ENCODE results near the gene TPRG1.

TPRG1 gene

DNA sequence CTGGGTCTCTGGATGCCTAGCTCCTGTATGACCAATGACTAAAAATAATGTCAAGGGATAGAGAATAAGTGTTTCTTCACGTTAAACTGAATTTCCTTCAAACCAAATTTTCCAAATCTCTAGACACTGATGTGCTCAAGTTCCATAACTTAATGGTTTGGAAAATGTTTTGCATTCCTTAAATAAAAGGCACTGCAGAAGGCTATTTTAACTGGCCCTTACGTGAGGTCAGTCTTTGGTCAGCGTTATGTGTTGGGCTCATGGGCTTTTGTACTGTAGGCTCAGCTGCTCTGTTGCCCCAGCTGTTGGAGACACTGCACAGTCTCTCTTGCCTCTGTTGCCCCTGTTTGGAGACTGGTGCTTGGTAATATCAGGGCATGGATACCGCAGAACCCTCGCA lies 188.5 kb downstream of the TPRG1 start:
- Histone ChIP-seq H3K27me3 (ENCODE audit: control insufficient read depth, insufficient read depth, low read length) (no peaks in the 10 kb centered on the region), H3K36me3 (ENCODE audit: control insufficient read depth, insufficient read depth, low read length) (no peaks in the 10 kb centered on the region), H3K27ac (no peak overlapping the region), H3K9me3 (ENCODE audit: control insufficient read depth, low read length) (no peaks in the 10 kb centered on the region), H2AFZ (no peak overlapping the region), H3K9ac (no peak overlapping the region), H3K4me2 (ENCODE audit: low read length) (no peak overlapping the region), H3K4me3 (ENCODE audit: low read depth, low read length) (no peak overlapping the region), H3K4me1 (no peaks in the 10 kb centered on the region), H3K79me2 (no peaks in the 10 kb centered on the region)
- TF ChIP-seq, protein P1, sequence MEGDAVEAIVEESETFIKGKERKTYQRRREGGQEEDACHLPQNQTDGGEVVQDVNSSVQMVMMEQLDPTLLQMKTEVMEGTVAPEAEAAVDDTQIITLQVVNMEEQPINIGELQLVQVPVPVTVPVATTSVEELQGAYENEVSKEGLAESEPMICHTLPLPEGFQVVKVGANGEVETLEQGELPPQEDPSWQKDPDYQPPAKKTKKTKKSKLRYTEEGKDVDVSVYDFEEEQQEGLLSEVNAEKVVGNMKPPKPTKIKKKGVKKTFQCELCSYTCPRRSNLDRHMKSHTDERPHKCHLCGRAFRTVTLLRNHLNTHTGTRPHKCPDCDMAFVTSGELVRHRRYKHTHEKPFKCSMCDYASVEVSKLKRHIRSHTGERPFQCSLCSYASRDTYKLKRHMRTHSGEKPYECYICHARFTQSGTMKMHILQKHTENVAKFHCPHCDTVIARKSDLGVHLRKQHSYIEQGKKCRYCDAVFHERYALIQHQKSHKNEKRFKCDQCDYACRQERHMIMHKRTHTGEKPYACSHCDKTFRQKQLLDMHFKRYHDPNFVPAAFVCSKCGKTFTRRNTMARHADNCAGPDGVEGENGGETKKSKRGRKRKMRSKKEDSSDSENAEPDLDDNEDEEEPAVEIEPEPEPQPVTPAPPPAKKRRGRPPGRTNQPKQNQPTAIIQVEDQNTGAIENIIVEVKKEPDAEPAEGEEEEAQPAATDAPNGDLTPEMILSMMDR (IDR thresholded peaks at IDR 0.05), result no peak

DNA sequence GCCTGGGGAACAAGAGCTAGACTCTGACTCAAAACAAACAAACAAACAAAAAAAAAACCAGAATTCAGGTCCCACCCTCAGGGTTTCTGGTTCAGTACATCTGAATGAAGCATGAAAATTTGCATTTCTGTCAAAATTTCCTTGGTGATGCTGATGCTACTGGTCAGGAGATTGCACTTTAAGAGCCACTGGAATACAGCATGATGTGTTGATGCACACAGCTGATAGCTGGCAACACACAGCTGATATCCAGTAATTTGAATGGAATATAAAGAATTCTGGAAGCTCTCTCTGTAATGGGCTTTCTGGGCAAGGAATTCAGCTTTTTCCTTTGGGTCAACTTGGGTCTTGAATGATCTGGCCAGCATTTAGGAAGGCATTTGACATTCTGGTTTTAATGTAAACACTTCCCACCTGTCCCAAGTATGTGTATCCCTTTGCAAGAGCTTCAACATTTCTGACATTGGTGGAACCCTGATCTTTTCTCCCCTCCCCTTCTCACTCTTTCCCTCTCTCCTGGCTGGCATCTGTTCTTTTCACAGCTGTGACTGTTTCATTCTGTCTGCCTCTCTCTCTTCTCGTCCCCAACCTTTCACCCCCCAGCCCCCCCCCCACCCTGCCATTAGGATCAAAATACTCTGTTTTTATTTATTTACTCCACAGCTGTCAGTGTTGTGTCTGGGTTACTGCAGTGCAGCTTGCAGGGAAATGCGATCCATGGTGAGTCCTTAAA lies 189.5 kb downstream of the TPRG1 start:
- Histone ChIP-seq H3K27me3 (ENCODE audit: control insufficient read depth, insufficient read depth, low read length) (no peaks in the 10 kb centered on the region), H3K27ac (no peak overlapping the region), H3K9ac (no peak overlapping the region), H3K4me1 (no peaks in the 10 kb centered on the region), H3K79me2 (no peaks in the 10 kb centered on the region), H2AFZ (no peak overlapping the region), H3K4me3 (ENCODE audit: low read depth, low read length) (no peak overlapping the region), H3K36me3 (ENCODE audit: control insufficient read depth, insufficient read depth, low read length) (no peaks in the 10 kb centered on the region), H3K9me3 (ENCODE audit: control insufficient read depth, low read length) (no peaks in the 10 kb centered on the region), H3K4me2 (ENCODE audit: low read length) (no peak overlapping the region)
- TF ChIP-seq, protein P1 (IDR thresholded peaks at IDR 0.05), result no peak

DNA sequence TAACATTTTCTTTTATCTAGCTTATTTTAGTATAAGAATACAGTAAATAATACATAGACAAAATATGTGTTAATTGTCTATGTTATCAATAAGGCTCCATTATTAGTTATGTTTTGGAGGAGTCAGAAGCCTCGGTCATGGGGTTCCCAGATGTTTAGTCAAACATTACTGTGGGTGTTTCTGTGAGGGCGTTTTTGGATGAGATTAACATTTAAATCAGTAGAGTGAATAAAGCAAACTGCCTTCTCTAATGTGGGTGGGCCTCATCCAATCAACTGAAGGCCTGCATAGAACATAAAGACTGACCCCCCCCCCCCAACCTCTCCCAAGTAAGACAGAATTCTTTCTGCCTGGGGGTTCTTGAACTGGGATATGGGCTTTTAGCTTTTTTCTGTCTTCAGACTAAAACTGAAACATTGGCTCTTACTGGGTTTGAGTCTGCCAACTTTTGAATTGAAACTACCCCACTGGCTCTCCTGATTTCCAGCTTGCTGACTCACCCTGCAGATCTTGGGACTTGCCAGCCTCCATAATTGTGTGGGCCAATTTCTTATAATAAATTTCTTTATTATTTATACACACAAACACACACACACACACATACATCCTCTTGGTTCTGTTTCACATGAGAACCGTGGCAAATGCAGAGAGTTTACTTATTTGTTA lies 192.0 kb downstream of the TPRG1 start:
- H3K9me3 ChIP-seq (ENCODE audit: control insufficient read depth, low read length), result no peaks in the 10 kb centered on the region
- no peaks in the 10 kb centered on the region for H3K79me2 ChIP-seq
- H3K27me3 ChIP-seq (ENCODE audit: control insufficient read depth, insufficient read depth, low read length), result no peaks in the 10 kb centered on the region
- no peak overlapping the region for H3K9ac ChIP-seq
- no peak overlapping the region for H3K27ac ChIP-seq
- TF ChIP-seq, protein P1 (IDR thresholded peaks at IDR 0.05), result no peak
- H3K36me3 ChIP-seq (ENCODE audit: control insufficient read depth, insufficient read depth, low read length), result no peaks in the 10 kb centered on the region
- H3K4me3 ChIP-seq (ENCODE audit: low read depth, low read length), result no peak overlapping the region
- no peak overlapping the region for H2AFZ ChIP-seq
- no peak overlapping the region for H3K4me2 ChIP-seq (ENCODE audit: low read length)
- no peaks in the 10 kb centered on the region for H3K4me1 ChIP-seq

DNA sequence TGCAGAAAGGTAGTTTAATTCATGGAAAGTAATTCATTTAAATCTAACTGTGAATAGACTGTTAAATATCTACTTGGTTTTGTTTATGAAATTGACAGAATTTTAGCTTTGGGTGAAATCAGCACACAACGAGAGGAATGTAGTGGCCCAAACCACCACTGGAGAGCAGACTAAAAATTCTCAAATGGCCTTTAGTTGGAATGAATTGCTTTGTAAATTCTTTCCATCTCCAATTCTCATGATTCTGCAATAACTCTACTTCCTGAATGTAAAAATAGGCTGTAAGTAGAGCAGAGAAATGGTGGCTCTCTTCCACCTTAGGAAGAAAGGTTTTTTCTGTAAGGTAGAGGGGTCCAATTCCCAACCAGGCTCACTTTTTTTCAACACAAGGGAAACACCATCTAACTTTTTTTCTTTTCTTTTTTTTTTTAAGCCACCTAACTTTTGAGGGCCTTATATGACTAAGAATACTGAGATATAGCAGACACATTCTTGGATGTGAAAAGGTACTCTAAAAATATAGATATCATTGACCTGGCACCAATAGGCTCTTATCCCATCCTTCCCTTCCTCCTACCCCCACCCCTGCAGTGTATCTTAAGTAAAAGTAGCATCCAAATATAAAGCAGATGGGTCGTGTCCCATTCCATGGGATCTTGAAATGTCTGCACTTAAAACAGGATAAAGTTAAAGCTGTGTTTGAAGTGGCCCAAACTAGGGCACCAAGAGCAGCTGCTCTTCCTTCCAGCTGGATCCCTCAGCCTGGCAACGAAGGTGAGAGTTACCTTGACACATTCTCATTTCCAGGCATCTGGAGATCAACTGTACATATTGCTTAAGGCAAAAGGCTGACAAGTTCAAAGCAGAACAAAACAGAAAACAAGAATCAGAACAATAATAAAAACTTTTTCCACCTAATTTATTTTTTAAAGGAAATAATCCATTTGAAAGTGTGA lies 194.1 kb downstream of the TPRG1 start:
- H3K9ac ChIP-seq, result no peak overlapping the region
- TF ChIP-seq, protein P1 (IDR thresholded peaks at IDR 0.05), result no peak
- H3K4me2 ChIP-seq (ENCODE audit: low read length), result no peak overlapping the region
- no peaks in the 10 kb centered on the region for H3K79me2 ChIP-seq
- H2AFZ ChIP-seq, result no peak overlapping the region
- H3K27me3 ChIP-seq (ENCODE audit: control insufficient read depth, insufficient read depth, low read length), result no peaks in the 10 kb centered on the region
- no peaks in the 10 kb centered on the region for H3K4me1 ChIP-seq
- no peaks in the 10 kb centered on the region for H3K9me3 ChIP-seq (ENCODE audit: control insufficient read depth, low read length)
- H3K27ac ChIP-seq, result no peak overlapping the region
- H3K36me3 ChIP-seq (ENCODE audit: control insufficient read depth, insufficient read depth, low read length), result no peaks in the 10 kb centered on the region
- H3K4me3 ChIP-seq (ENCODE audit: low read depth, low read length), result no peak overlapping the region

All from parathyroid adenoma (tissue), 2 donors.